Panc1 (cell line): Measurements from ENCODE around the gene PRKCZ. TPM values are rescaled to one million over a fixed set of nuclear protein-coding genes. Genes with fewer than 3 reads are reported as not detected.

Experiments used
- ATAC-seq: fragments of 200-7000 bp; cut with Tn5 transposase; 2 replicates; pipeline ENCODE4 v1.9.1; 2020; ENCODE audit warnings: mild to moderate bottlenecking, moderate library complexity
- BruUV-seq: library from RNA; stranded (reverse); fragments of 400-500 nt; replicated peaks from 2 replicates; lab custom pipeline; 2021; lab: Mats Ljungman, UMichigan
- CTCF ChIA-PET: fragments of 300-600 bp; sonication (Branson Sonifier 250); formaldehyde crosslinking; loops from one replicate; lab custom pipeline; 2022; ENCODE audit warnings: antibody characterized with exemption; lab: Charles Lee
- POLR2A ChIA-PET: fragments of 300-600 bp; sonication (Branson Sonifier 250); formaldehyde crosslinking; loops from one replicate; lab custom pipeline; 2022; ENCODE audit warnings: antibody characterized with exemption; lab: Charles Lee
- DNase-seq: peaks from one replicate; pipeline ENCODE4 v3.0.0-alpha.2; 2010; ENCODE audit warnings: low read depth, low spot score
- H3K27ac ChIP-seq: 2 replicates; pipeline ENCODE4 v1.5.1; 2011; ENCODE audit warnings: mild to moderate bottlenecking, low read length, inconsistent platforms
- H3K27me3 ChIP-seq: fragments of 200-500 bp; sonication (Bioruptor generic); 2 replicates; pipeline ENCODE4 v1.6.0; 2014; ENCODE audit warnings: low read length, inconsistent platforms; ENCODE audit not compliant: control insufficient read depth, insufficient read depth
- H3K36me3 ChIP-seq: fragments of 200-500 bp; sonication (Bioruptor generic); 2 replicates; pipeline ENCODE4 v1.5.1; 2014; ENCODE audit warnings: inconsistent platforms, mild to moderate bottlenecking, low read length, moderate library complexity; ENCODE audit not compliant: control insufficient read depth, insufficient read depth
- H3K4me1 ChIP-seq: 2 replicates; pipeline ENCODE4 v1.5.1; 2011; ENCODE audit warnings: inconsistent platforms, mild to moderate bottlenecking, low read length, moderate library complexity; ENCODE audit not compliant: control insufficient read depth, insufficient read depth
- H3K4me3 ChIP-seq, 2 experiments: 2 replicates each; pipeline ENCODE4 v1.5.1; 2011 to 2012; ENCODE audit warnings: low read depth in 2 of 2, low read length in 2 of 2, mild to moderate bottlenecking in 2 of 2, inconsistent platforms in 1 of 2, moderate library complexity in 1 of 2
- H3K9me3 ChIP-seq: fragments of 200-500 bp; sonication (Bioruptor generic); 2 replicates; pipeline ENCODE4 v1.5.1; 2014; ENCODE audit warnings: low read depth, mild to moderate bottlenecking, inconsistent platforms, low read length, moderate library complexity; ENCODE audit not compliant: control insufficient read depth, insufficient read depth
- POLR2AphosphoS5 ChIP-seq: IDR thresholded peaks from 2 replicates; pipeline ENCODE4 v1.6.1; 2012; ENCODE audit warnings: mild to moderate bottlenecking, low read depth, low read length, moderate library complexity
- REST ChIP-seq, 2 experiments: IDR thresholded peaks; 2 replicates each; pipeline ENCODE4 v1.6.1; 2011 to 2012; ENCODE audit warnings: low read depth in 2 of 2, control low read depth in 1 of 2, low read length in 1 of 2, mild to moderate bottlenecking in 1 of 2, moderate library complexity in 1 of 2; ENCODE audit not compliant: insufficient read depth in 1 of 2
- SIN3A ChIP-seq: IDR thresholded peaks from 2 replicates; pipeline ENCODE4 v1.6.1; 2012; ENCODE audit warnings: low read depth, mild to moderate bottlenecking, low read length, moderate library complexity, borderline replicate concordance; ENCODE audit not compliant: insufficient read depth
- TCF7L2 ChIP-seq: IDR thresholded peaks from 2 replicates; pipeline ENCODE4 v1.6.1; 2011; ENCODE audit warnings: mild to moderate bottlenecking, low read depth, low read length, inconsistent platforms
- in situ Hi-C: cut with HindIII; loops from 2 replicates; pipeline ENCODE4 v1.10.0; 2016; ENCODE audit warnings: low sequenced_read_pairs, low pct_unique_long_range_greater_than_20kb
- intact Hi-C: fragments of 100-400 bp; cut with micrococcal nuclease; formaldehyde crosslinking; loops from one replicate; pipeline ENCODE4 v1.10.0; 2022; ENCODE audit not compliant: unreplicated experiment
- total RNA-seq: library from RNA; stranded (reverse); gene quantifications from one replicate; pipeline ENCODE4 v1.2.1, GENCODE V29; 2021; ENCODE audit not compliant: unreplicated experiment
- TF ChIP-seq, protein P1 (sequence below): fragments of 450-650 bp; IDR thresholded peaks from 2 replicates; pipeline ENCODE4 v1.5.1; 2017; ENCODE audit warnings: mild to moderate bottlenecking

The PRKCZ gene
- total RNA-seq, 1 experiment from 2014 or later: 26.7 TPM

GRCh38 chr1:2206813-2207487 is 156.7 kb downstream of the PRKCZ start:
- TSS peak; percentile 65 for BruUV-seq
- POLR2A ChIA-PET: interaction anchor here (0.5 to 0.7 kb wide), 2 partner anchors 27 to 28 kb away, joined by 4 to 6 read pairs; no protein-coding TSS in a partner anchor
- DNase-seq (no peak), ATAC-seq (peak; percentile 8)
- intact Hi-C loops: no loop called here
- CTCF ChIA-PET: no interaction called here
- Histone ChIP-seq H3K27ac (peak overlapping the region; percentile 90), H3K36me3 (no peaks in the 10 kb centered on the region), H3K4me3 (peak overlapping the region; percentile 21 to 30), H3K4me1 (peaks cover 64% of the 10 kb centered on the region), H3K27me3 (no peaks in the 10 kb centered on the region), H3K9me3 (no peaks in the 10 kb centered on the region)
- 0 out of 4 replicates have a peak, but pooled peaks of 1 of the 2 experiments have one; percentile 31 for TF ChIP-seq REST (IDR thresholded peaks at IDR 0.05; ENCODE audit: insufficient read depth in 1 of 2, low read depth in 2 of 2, low read length in 1 of 2)
- TF ChIP-seq, protein P1, sequence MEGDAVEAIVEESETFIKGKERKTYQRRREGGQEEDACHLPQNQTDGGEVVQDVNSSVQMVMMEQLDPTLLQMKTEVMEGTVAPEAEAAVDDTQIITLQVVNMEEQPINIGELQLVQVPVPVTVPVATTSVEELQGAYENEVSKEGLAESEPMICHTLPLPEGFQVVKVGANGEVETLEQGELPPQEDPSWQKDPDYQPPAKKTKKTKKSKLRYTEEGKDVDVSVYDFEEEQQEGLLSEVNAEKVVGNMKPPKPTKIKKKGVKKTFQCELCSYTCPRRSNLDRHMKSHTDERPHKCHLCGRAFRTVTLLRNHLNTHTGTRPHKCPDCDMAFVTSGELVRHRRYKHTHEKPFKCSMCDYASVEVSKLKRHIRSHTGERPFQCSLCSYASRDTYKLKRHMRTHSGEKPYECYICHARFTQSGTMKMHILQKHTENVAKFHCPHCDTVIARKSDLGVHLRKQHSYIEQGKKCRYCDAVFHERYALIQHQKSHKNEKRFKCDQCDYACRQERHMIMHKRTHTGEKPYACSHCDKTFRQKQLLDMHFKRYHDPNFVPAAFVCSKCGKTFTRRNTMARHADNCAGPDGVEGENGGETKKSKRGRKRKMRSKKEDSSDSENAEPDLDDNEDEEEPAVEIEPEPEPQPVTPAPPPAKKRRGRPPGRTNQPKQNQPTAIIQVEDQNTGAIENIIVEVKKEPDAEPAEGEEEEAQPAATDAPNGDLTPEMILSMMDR: no peak
- TF ChIP-seq SIN3A: no peak
- no peak for TF ChIP-seq POLR2AphosphoS5
- TF ChIP-seq TCF7L2: no peak
- in situ Hi-C loops: no loop called here

GRCh38 chr1:2208309-2209239 is 158.4 kb downstream of the PRKCZ start:
- Histone ChIP-seq H3K27me3 (no peaks in the 10 kb centered on the region), H3K36me3 (no peaks in the 10 kb centered on the region), H3K9me3 (no peaks in the 10 kb centered on the region), H3K4me1 (peaks cover 78% of the 10 kb centered on the region), H3K4me3 (peak overlapping the region; percentile 21 to 30), H3K27ac (peak overlapping the region; percentile 90)
- intact Hi-C loops: no loop called here
- BruUV-seq: no TSS peak
- CTCF ChIA-PET: no interaction called here
- peak; percentile 64 for ATAC-seq
- DNase-seq: no peak
- in situ Hi-C loops: no loop called here
- POLR2A ChIA-PET: interaction anchor here (0.7 to 1.8 kb wide), 2 partner anchors 9 kb away, joined by 10 to 14 read pairs; no protein-coding TSS in a partner anchor
- no peak for TF ChIP-seq REST (IDR thresholded peaks at IDR 0.05; ENCODE audit: insufficient read depth in 1 of 2, low read depth in 2 of 2, low read length in 1 of 2)
- TF ChIP-seq SIN3A: 0 out of 2 replicates have a peak, but pooled peaks have one; percentile 36
- TF ChIP-seq TCF7L2: no peak
- TF ChIP-seq POLR2AphosphoS5: peak; percentile 87
- TF ChIP-seq, protein P1: no peak
